OCI-LY1 (cell line): ENCODE results near the gene SLC35F3.

Source experiments
- H2AFZ ChIP-seq: fragments of 200-600 bp; sonication (generic), shearing (Covaris generic); 2 replicates; pipeline ENCODE4 v1.6.0; 2014; ENCODE audit warnings: antibody characterized with exemption, mild to moderate bottlenecking, low read length
- H3F3A ChIP-seq: fragments of 200-600 bp; sonication (generic), shearing (Covaris generic); 2 replicates; pipeline ENCODE4 v1.6.0; 2014; ENCODE audit warnings: mild to moderate bottlenecking, antibody characterized with exemption, low read length, moderate library complexity; ENCODE audit not compliant: insufficient read depth
- H3K27ac ChIP-seq: fragments of 200-600 bp; sonication (generic); 2 replicates; pipeline ENCODE4 v1.5.1; 2014; ENCODE audit warnings: low read length, mixed run types, mild to moderate bottlenecking, low read depth; ENCODE audit not compliant: poor library complexity, severe bottlenecking
- H3K27me3 ChIP-seq: fragments of 200-600 bp; sonication (generic); 2 replicates; pipeline ENCODE4 v1.6.0; 2014; ENCODE audit warnings: antibody characterized with exemption, mild to moderate bottlenecking, low read length, moderate library complexity; ENCODE audit not compliant: insufficient read depth
- H3K36me3 ChIP-seq: fragments of 200-600 bp; sonication (generic); 2 replicates; pipeline ENCODE4 v1.6.1; 2014; ENCODE audit warnings: mild to moderate bottlenecking, antibody characterized with exemption, low read length, moderate library complexity, mixed read lengths; ENCODE audit not compliant: insufficient read depth
- H3K4me1 ChIP-seq: fragments of 200-600 bp; sonication (generic); 2 replicates; pipeline ENCODE4 v1.5.1; 2014; ENCODE audit warnings: mild to moderate bottlenecking, low read length, moderate library complexity; ENCODE audit not compliant: insufficient read depth, severe bottlenecking
- H3K4me2 ChIP-seq: fragments of 200-600 bp; sonication (generic), shearing (Covaris generic); 2 replicates; pipeline ENCODE4 v1.6.1; 2014; ENCODE audit warnings: low read length
- H3K4me3 ChIP-seq: fragments of 200-600 bp; sonication (generic); 2 replicates; pipeline ENCODE4 v1.5.1; 2014; ENCODE audit warnings: low read length, low read depth, mild to moderate bottlenecking, mixed read lengths; ENCODE audit not compliant: poor library complexity, severe bottlenecking
- H3K79me2 ChIP-seq: fragments of 200-600 bp; shearing (Covaris generic); 2 replicates; pipeline ENCODE4 v1.6.1; 2016; ENCODE audit warnings: mixed run types, low read length, mixed read lengths; ENCODE audit not compliant: insufficient read depth
- H3K9ac ChIP-seq: fragments of 200-600 bp; sonication (generic), shearing (Covaris generic); 2 replicates; pipeline ENCODE4 v1.6.1; 2014; ENCODE audit warnings: mild to moderate bottlenecking, low read length, mixed read lengths
- H3K9me2 ChIP-seq: fragments of 200-600 bp; sonication (generic), shearing (Covaris generic); 2 replicates; pipeline ENCODE4 v1.6.1; 2014; ENCODE audit warnings: low read depth, mild to moderate bottlenecking, low read length, mixed read lengths
- H3K9me3 ChIP-seq: fragments of 200-600 bp; shearing (Covaris generic); 2 replicates; pipeline ENCODE4 v1.6.1; 2014; ENCODE audit warnings: low read length, mixed read lengths
- H4K20me1 ChIP-seq: fragments of 200-600 bp; sonication (generic), shearing (Covaris generic); 2 replicates; pipeline ENCODE4 v1.6.0; 2016; ENCODE audit warnings: mild to moderate bottlenecking, low read length; ENCODE audit not compliant: insufficient read depth
- CTCF ChIP-seq: fragments of 200-600 bp; sonication (generic), shearing (Covaris generic); IDR thresholded peaks from 2 replicates; pipeline ENCODE4 v1.5.1; 2017; ENCODE audit warnings: mild to moderate bottlenecking, antibody characterized with exemption, low read length, moderate library complexity, mixed read lengths
- EZH2 ChIP-seq: fragments of 200-600 bp; sonication (generic), shearing (Covaris generic); IDR thresholded peaks from 2 replicates; pipeline ENCODE4 v1.8.0; 2017; ENCODE audit warnings: borderline replicate concordance, mixed run types, mild to moderate bottlenecking, antibody characterized with exemption, low read length, moderate library complexity, mixed read lengths

SLC35F3 gene

GRCh38 chr1:234265861-234266260 is 361.4 kb downstream of the SLC35F3 start:
- H4K20me1 ChIP-seq, result no peaks in the 10 kb centered on the region
- no peak overlapping the region for H3K4me2 ChIP-seq
- H3K27me3 ChIP-seq, result peaks cover 6% of the 10 kb centered on the region; the same call in 1 of the 2 replicates
- no peak overlapping the region for H3K4me3 ChIP-seq
- TF ChIP-seq CTCF (no peak), EZH2 (no peak)
- no peaks in the 10 kb centered on the region for H3F3A ChIP-seq
- H3K4me1 ChIP-seq, result no peaks in the 10 kb centered on the region
- no peaks in the 10 kb centered on the region for H3K36me3 ChIP-seq
- no peak overlapping the region for H3K9ac ChIP-seq
- no peak overlapping the region for H3K27ac ChIP-seq
- no peak overlapping the region for H2AFZ ChIP-seq
- H3K79me2 ChIP-seq, result no peaks in the 10 kb centered on the region
- H3K9me2 ChIP-seq, result no peaks in the 10 kb centered on the region
- H3K9me3 ChIP-seq, result no peaks in the 10 kb centered on the region

- H3K9me3 ChIP-seq, result no peaks in the 10 kb centered on the region
- H3K4me2 ChIP-seq, result no peak overlapping the region
- H3K36me3 ChIP-seq, result no peaks in the 10 kb centered on the region
- H3K4me3 ChIP-seq, result no peak overlapping the region
- TF ChIP-seq CTCF, result no peak
- TF ChIP-seq EZH2, result no peak
- H3K9me2 ChIP-seq, result no peaks in the 10 kb centered on the region
- no peak overlapping the region for H3K9ac ChIP-seq
- no peaks in the 10 kb centered on the region for H3K4me1 ChIP-seq
- H4K20me1 ChIP-seq, result no peaks in the 10 kb centered on the region
- H2AFZ ChIP-seq, result no peak overlapping the region
- no peaks in the 10 kb centered on the region for H3K27me3 ChIP-seq
- H3K27ac ChIP-seq, result no peak overlapping the region
- H3F3A ChIP-seq, result no peaks in the 10 kb centered on the region
- no peaks in the 10 kb centered on the region for H3K79me2 ChIP-seq
Measured at GRCh38 chr1:234270093-234270492, 365.6 kb downstream of the SLC35F3 start.

GRCh38 chr1:234270581-234271242 is 366.2 kb downstream of the SLC35F3 start:
- Histone ChIP-seq H3K79me2 (no peaks in the 10 kb centered on the region), H3F3A (no peaks in the 10 kb centered on the region), H3K4me2 (no peak overlapping the region), H3K9me2 (no peaks in the 10 kb centered on the region), H3K27me3 (no peaks in the 10 kb centered on the region), H2AFZ (no peak overlapping the region), H3K9me3 (no peaks in the 10 kb centered on the region), H3K27ac (no peak overlapping the region), H3K36me3 (no peaks in the 10 kb centered on the region), H3K9ac (no peak overlapping the region), H3K4me1 (no peaks in the 10 kb centered on the region), H3K4me3 (no peak overlapping the region), H4K20me1 (no peaks in the 10 kb centered on the region)
- no peak for TF ChIP-seq CTCF
